K562 (cell line): ENCODE data around the gene MYOM1. TPM values are rescaled to one million over a fixed set of nuclear protein-coding genes. Genes with fewer than 3 reads are reported as not detected.

ENCODE experiments used
- ATAC-seq: fragments of 200-7000 bp; cut with Tn5 transposase; 3 replicates; pipeline ENCODE4 v1.9.1; 2020; ENCODE audit warnings: moderate library complexity
- BruUV-seq: library from RNA; stranded (reverse); fragments of 400-500 nt; replicated peaks from 2 replicates; lab custom pipeline; 2021; lab: Mats Ljungman, UMichigan
- CTCF ChIA-PET: fragments of 300-600 bp; formaldehyde crosslinking; extraction: SDS; loops from one replicate; lab custom pipeline; 2021; ENCODE audit warnings: low intra/inter-chr PET ratio; lab: Yijun Ruan, JAX
- POLR2A ChIA-PET: fragments of 300-600, 350-650 bp; sonication (Branson Sonifier 250); formaldehyde crosslinking; extraction: SDS; loops from one replicate; lab custom pipeline; 2021; ENCODE audit warnings: antibody characterized with exemption, inconsistent platforms; lab: Yijun Ruan, JAX
- DNase-seq, 4 experiments: peaks; one replicate each; pipeline versions ENCODE4 v3.0.0 to v3.0.0-alpha.2; 2011 to 2018; ENCODE audit warnings: low spot score in 3 of 4, mixed read lengths in 3 of 4; ENCODE audit errors: extremely low read depth in 1 of 4
- FAIRE-seq: peaks from 2 replicates; lab custom pipeline; 2011; peaks lifted over from hg19 to GRCh38; lab: Jason Lieb, UNC
- H2AFZ ChIP-seq: 2 replicates; pipeline ENCODE4 v1.6.0; 2011; ENCODE audit warnings: low read depth, low read length, control low read depth, inconsistent platforms
- H3K27ac ChIP-seq: fragments of 200-600 bp; 3 replicates; pipeline ENCODE4 v1.8.0; 2011; ENCODE audit warnings: low read depth, mild to moderate bottlenecking, control low read depth, inconsistent platforms, low read length, moderate library complexity, mixed read lengths; ENCODE audit errors: extremely low read depth
- H3K27me3 ChIP-seq, 2 experiments: fragments of 300-600 bp in 1 of 2; 2 replicates in 1 of 2; 3 replicates in 1 of 2; pipeline versions ENCODE4 v1.6.0 to v1.8.0; 2011; ENCODE audit warnings: inconsistent platforms in 2 of 2, low read length in 2 of 2, mild to moderate bottlenecking in 1 of 2, mixed read lengths in 1 of 2, moderate library complexity in 1 of 2; ENCODE audit not compliant: control insufficient read depth in 2 of 2, insufficient read depth in 2 of 2
- H3K36me3 ChIP-seq: fragments of 300-600 bp; 3 replicates; pipeline ENCODE4 v1.8.0; 2011; ENCODE audit warnings: mild to moderate bottlenecking, low read length, inconsistent platforms; ENCODE audit not compliant: control insufficient read depth, insufficient read depth
- H3K4me1 ChIP-seq, 2 experiments: fragments of 200-600 bp in 1 of 2; replicated peaks in 1 of 2; 2 replicates in 1 of 2; 3 replicates in 1 of 2; pipeline versions ENCODE4 v1.5.1 to v1.8.0; 2011; ENCODE audit warnings: inconsistent platforms in 2 of 2, low read length in 2 of 2, mild to moderate bottlenecking in 1 of 2, mixed read lengths in 1 of 2, moderate library complexity in 1 of 2; ENCODE audit not compliant: control insufficient read depth in 2 of 2, insufficient read depth in 2 of 2
- H3K4me2 ChIP-seq: 2 replicates; pipeline ENCODE4 v1.6.1; 2011; ENCODE audit warnings: low read length, control low read depth, inconsistent platforms, mixed read lengths; ENCODE audit not compliant: insufficient read depth
- H3K4me3 ChIP-seq: fragments of 200-600 bp; sonication (generic), shearing (Covaris generic); 2 replicates; pipeline ENCODE4 v1.5.1; 2016; ENCODE audit warnings: control low read depth, inconsistent platforms
- H3K79me2 ChIP-seq: fragments of 200-600 bp; 3 replicates; pipeline ENCODE4 v1.8.0; 2011; ENCODE audit warnings: low read length, inconsistent platforms; ENCODE audit not compliant: control insufficient read depth, insufficient read depth
- H3K9ac ChIP-seq, 2 experiments: 2 replicates each; pipeline versions ENCODE4 v1.6.0 to v1.6.1; 2011; ENCODE audit warnings: low read depth in 2 of 2, low read length in 2 of 2, control low read depth in 1 of 2, inconsistent platforms in 1 of 2, mild to moderate bottlenecking in 1 of 2, mixed read lengths in 1 of 2; ENCODE audit not compliant: insufficient read depth in 1 of 2
- H3K9me1 ChIP-seq: one replicate; pipeline ENCODE4 v1.6.0; 2011; ENCODE audit warnings: inconsistent platforms, mild to moderate bottlenecking, low read length, moderate library complexity; ENCODE audit not compliant: control insufficient read depth, insufficient read depth
- H3K9me3 ChIP-seq: replicated peaks from 2 replicates; pipeline ENCODE4 v1.5.1; 2011; ENCODE audit warnings: low read depth, low read length, inconsistent platforms; ENCODE audit not compliant: control insufficient read depth, insufficient read depth
- H4K20me1 ChIP-seq: replicated peaks from 2 replicates; pipeline ENCODE4 v1.6.1; 2011; ENCODE audit warnings: low read length, inconsistent platforms, mixed read lengths; ENCODE audit not compliant: control insufficient read depth, insufficient read depth
- BCOR ChIP-seq: fragments of 450-650 bp; IDR thresholded peaks from 2 replicates; pipeline ENCODE4 v1.6.1; 2016
- CBFA2T2 ChIP-seq: fragments of 450-650 bp; conservative IDR thresholded peaks from 2 replicates; pipeline ENCODE4 v1.6.1; 2017; ENCODE audit warnings: mild to moderate bottlenecking
- CEBPB ChIP-seq: fragments of 450-650 bp; IDR thresholded peaks from 2 replicates; pipeline ENCODE4 v1.6.1; 2016; ENCODE audit warnings: missing genetic modification characterization, missing compliant biosample characterization
- CEBPG ChIP-seq, 3 experiments: fragments of 200-800 bp in 1 of 3; sonication (Bioruptor generic) in 1 of 3; sonication (generic) in 1 of 3; formaldehyde crosslinking in 1 of 3; IDR thresholded peaks in 2 of 3; conservative IDR thresholded peaks in 1 of 3; 2 replicates each; pipeline versions ENCODE4 v1.6.1 to v1.8.0; 2016 to 2022; ENCODE audit warnings: missing compliant biosample characterization in 2 of 3, missing genetic modification characterization in 2 of 3, mild to moderate bottlenecking in 1 of 3, missing genetic modification reagents in 1 of 3
- CXXC5 ChIP-seq: fragments of 250-450 bp; sonication (Bioruptor Pico); IDR thresholded peaks from 2 replicates; pipeline ENCODE4 v1.8.0; 2022; ENCODE audit warnings: inconsistent platforms, mild to moderate bottlenecking, moderate library complexity
- DMBX1 ChIP-seq: fragments of 250-450 bp; sonication (Bioruptor Pico); IDR thresholded peaks from 2 replicates; pipeline ENCODE4 v1.8.0; 2022; ENCODE audit warnings: inconsistent platforms, mild to moderate bottlenecking, moderate library complexity, borderline replicate concordance
- HEY1 ChIP-seq: fragments of 250-450 bp; sonication (Bioruptor Pico); IDR thresholded peaks from 2 replicates; pipeline ENCODE4 v1.5.0; 2020; ENCODE audit warnings: mild to moderate bottlenecking, moderate library complexity, borderline replicate concordance
- MITF ChIP-seq: IDR thresholded peaks from 2 replicates; pipeline ENCODE4 v1.6.1; 2014; ENCODE audit warnings: antibody characterized with exemption
- PRDM10 ChIP-seq: fragments of 450-650 bp; IDR thresholded peaks from 2 replicates; pipeline ENCODE4 v1.6.1; 2018; ENCODE audit not compliant: partially characterized antibody
- PTRF ChIP-seq: fragments of 450-650 bp; IDR thresholded peaks from 2 replicates; pipeline ENCODE4 v1.6.1; 2016; ENCODE audit warnings: mild to moderate bottlenecking, missing genetic modification characterization, missing compliant biosample characterization
- SMARCA5 ChIP-seq: fragments of 450-650 bp; IDR thresholded peaks from 2 replicates; pipeline ENCODE4 v1.6.1; 2016
- TAL1 ChIP-seq: fragments of 450-650 bp; IDR thresholded peaks from 2 replicates; pipeline ENCODE4 v1.6.1; 2016; ENCODE audit warnings: mild to moderate bottlenecking
- ZNF121 ChIP-seq: sonication (generic); formaldehyde crosslinking; conservative IDR thresholded peaks from 2 replicates; pipeline ENCODE4 v1.8.0; 2022; ENCODE audit warnings: missing genetic modification reagents
- ZNF431 ChIP-seq: sonication (generic); formaldehyde crosslinking; IDR thresholded peaks from 2 replicates; pipeline ENCODE4 v1.8.0; 2022; ENCODE audit warnings: mild to moderate bottlenecking, missing genetic modification reagents
- ZNF57 ChIP-seq: fragments of 450-650 bp; formaldehyde crosslinking; IDR thresholded peaks from 2 replicates; pipeline ENCODE4 v1.4.0; 2020; ENCODE audit warnings: mild to moderate bottlenecking, moderate library complexity
- WGBS: fragments of 100-300 bp; shearing (Covaris generic); methylation state at CpG from one replicate; pipeline ENCODE4 v1.1.6; 2016; ENCODE audit warnings: low coverage, mixed read lengths; ENCODE audit not compliant: insufficient coverage; ENCODE audit errors: missing lambda C conversion rate; 5-methylcytosine and 5-hydroxymethylcytosine counted together
- in situ Hi-C: fragments of 300-500 bp; cut with MboI; formaldehyde crosslinking; loops from 4 replicates; pipeline ENCODE4 v1.15.0; 2018; ENCODE audit warnings: inconsistent platforms, mixed read lengths
- intact Hi-C: fragments of 100-400 bp; cut with micrococcal nuclease; formaldehyde crosslinking; loops from 2 replicates; pipeline ENCODE4 v1.14.2; 2022
- polyA plus RNA-seq, 8 experiments: library from polyadenylated mRNA; depleted of rRNA in 4 of 8; stranded (reverse) in 5 of 8; unstranded in 3 of 8; fragments of >200 nt; fragmentation: Nextera tagmentation in 2 of 8; fragmentation: Illumina TruSeq in 1 of 8; extraction: Ambion mirVana in 2 of 8; extraction: Trizol in 1 of 8; gene quantifications; 2 replicates each; pipeline versions ENCODE4 v1.2.1 to v1.2.3, GENCODE V29; 2011 to 2014; ENCODE audit warnings: inconsistent platforms in 1 of 8, missing spikeins in 1 of 8
- total RNA-seq, 7 experiments: library from RNA; depleted of rRNA in 6 of 7; stranded (reverse); fragments of >200 nt in 6 of 7; fragmentation: Illumina TruSeq in 2 of 7; extraction: Trizol in 2 of 7; gene quantifications; 2 replicates each; pipeline versions ENCODE4 v1.2.1 to v1.2.3, GENCODE V29; 2011 to 2021; ENCODE audit warnings: low replicate concordance in 1 of 7

MYOM1 gene
- total and polyA plus RNA-seq, 9 of the 15 experiments (the other 6 are each of a cell fraction or from before 2014, with no cell fraction given): 0.01 to 0.62 (median 0.25) TPM

- TF ChIP-seq PTRF (tag) (0 out of 2 replicates have a peak, but pooled peaks have one; percentile 45), CBFA2T2 (peak; percentile 63), DMBX1 (peak; percentile 40), PRDM10 (peak; percentile 65), TAL1 (peak; percentile 49; the same call in 1 of the 2 replicates)
Measured at GRCh38 chr18:3049897-3050454, 169.8 kb downstream of the MYOM1 start (continued).

GRCh38 chr18:3048820-3049349 is 170.9 kb downstream of the MYOM1 start:
- H3K4me2 ChIP-seq: no peak overlapping the region
- H3K36me3 ChIP-seq: no peaks in the 10 kb centered on the region
- 56% methylated on average over 3 of the region's 3 CpGs for WGBS
- no TSS peak for BruUV-seq
- no peak overlapping the region for H3K27ac ChIP-seq
- ChIA-PET POLR2A (no interaction called here), CTCF (no interaction called here)
- H3K4me3 ChIP-seq: no peak overlapping the region
- H3K9me1 ChIP-seq: no peaks in the 10 kb centered on the region
- H2AFZ ChIP-seq: no peak overlapping the region
- ATAC-seq (no peak), FAIRE-seq (no peak), DNase-seq (no peak)
- H3K79me2 ChIP-seq: no peaks in the 10 kb centered on the region
- no peaks in the 10 kb centered on the region for H3K27me3 ChIP-seq
- H3K9me3 ChIP-seq: no peaks in the 10 kb centered on the region; the same call in 1 of the 2 replicates
- in situ Hi-C loops (no loop called here), intact Hi-C loops (no loop called here)
- no peaks in the 10 kb centered on the region for H4K20me1 ChIP-seq
- no peak overlapping the region for H3K9ac ChIP-seq
- H3K4me1 ChIP-seq: peaks cover 0 to 9% of the 10 kb centered on the region in 2 experiments; a peak in 3 of 5 replicates
- TF ChIP-seq CEBPB (tag): peak; percentile 63; the same call in 1 of the 2 replicates
- peak; percentile 44; the same call in 1 of the 2 replicates for TF ChIP-seq CEBPG (CRISPR knock-in tag; IDR thresholded peaks at IDR 0.05)
- TF ChIP-seq CEBPG (tag; conservative IDR thresholded peaks at IDR 0.05 in 1 of 2, IDR thresholded peaks at IDR 0.05 in 1 of 2): peak; percentile 43 to 68
- no peak for TF ChIP-seq MITF
- peak; percentile 57 for TF ChIP-seq BCOR
- TF ChIP-seq ZNF57 (CRISPR knock-in tag): no peak
- no peak for TF ChIP-seq ZNF431 (CRISPR knock-in tag)
- TF ChIP-seq CXXC5 (CRISPR knock-in tag): 0 out of 2 replicates have a peak, but pooled peaks have one; percentile 14
- TF ChIP-seq HEY1 (CRISPR knock-in tag): no peak
- TF ChIP-seq ZNF121 (CRISPR knock-in tag): peak; percentile 47; the same call in 1 of the 2 replicates
- peak; percentile 57; the same call in 1 of the 2 replicates for TF ChIP-seq SMARCA5
